K562 (cell line): ENCODE data around the gene AGRN. TPM values are rescaled to one million over a fixed set of nuclear protein-coding genes. Genes with fewer than 3 reads are reported as not detected.

Experiments
- CCNT2 ChIP-seq: IDR thresholded peaks from 2 replicates; pipeline ENCODE4 v1.6.1; 2011; ENCODE audit warnings: borderline replicate concordance, low read depth, mild to moderate bottlenecking, moderate library complexity, mixed read lengths, low read length; ENCODE audit not compliant: insufficient read length; ENCODE audit errors: extremely low read depth
- ELF1 ChIP-seq: fragments of 200-800 bp; sonication (Bioruptor generic); IDR thresholded peaks from 2 replicates; pipeline ENCODE4 v1.6.1; 2016; ENCODE audit warnings: missing genetic modification characterization, missing compliant biosample characterization
- FOXJ3 ChIP-seq: sonication (generic); formaldehyde crosslinking; IDR thresholded peaks from 2 replicates; pipeline ENCODE4 v1.4.0; 2020; ENCODE audit warnings: mild to moderate bottlenecking, missing genetic modification reagents
- IFI16 ChIP-seq: fragments of 250-450 bp; sonication (Bioruptor Pico); IDR thresholded peaks from 2 replicates; pipeline ENCODE4 v2.1.2; 2022; ENCODE audit warnings: mild to moderate bottlenecking, inconsistent platforms
- ILK ChIP-seq: fragments of 450-650 bp; IDR thresholded peaks from 2 replicates; pipeline ENCODE4 v1.6.1; 2016; ENCODE audit warnings: missing genetic modification characterization, low read depth, mild to moderate bottlenecking, missing compliant biosample characterization, moderate library complexity, borderline replicate concordance
- JUN ChIP-seq, 2 experiments: sonication (generic) in 1 of 2; formaldehyde crosslinking in 1 of 2; IDR thresholded peaks; 2 replicates each; pipeline versions ENCODE4 v1.6.1 to v1.8.0; 2012 to 2022; ENCODE audit warnings: borderline replicate concordance in 2 of 2, mild to moderate bottlenecking in 2 of 2, improper control_type of control experiment in 1 of 2, low read depth in 1 of 2, low read length in 1 of 2, missing genetic modification reagents in 1 of 2
- MAZ ChIP-seq, 2 experiments: fragments of 450-650 bp in 1 of 2; sonication (generic) in 1 of 2; formaldehyde crosslinking; IDR thresholded peaks in 1 of 2; conservative IDR thresholded peaks in 1 of 2; 2 replicates each; pipeline versions ENCODE4 v1.4.0 to v1.5.0; 2020; ENCODE audit warnings: mild to moderate bottlenecking in 1 of 2, missing genetic modification reagents in 1 of 2
- MECOM ChIP-seq: fragments of 250-450 bp; sonication (Bioruptor Pico); IDR thresholded peaks from 2 replicates; pipeline ENCODE4 v1.8.0; 2022; ENCODE audit warnings: inconsistent platforms
- MYC ChIP-seq, 2 experiments: fragments of 250-450 bp in 1 of 2; sonication (Bioruptor Pico) in 1 of 2; IDR thresholded peaks; 2 replicates each; pipeline versions ENCODE4 v1.5.1 to v1.6.1; 2012 to 2021; ENCODE audit warnings: low read depth in 2 of 2, borderline replicate concordance in 1 of 2, improper control_type of control experiment in 1 of 2, low read length in 1 of 2, mild to moderate bottlenecking in 1 of 2, moderate library complexity in 1 of 2
- NCOR1 ChIP-seq: fragments of 450-650 bp; IDR thresholded peaks from 2 replicates; pipeline ENCODE4 v1.6.1; 2016; ENCODE audit warnings: mild to moderate bottlenecking, moderate library complexity
- PPARD ChIP-seq: fragments of 250-450 bp; sonication (Bioruptor Pico); IDR thresholded peaks from 2 replicates; pipeline ENCODE4 v1.8.0; 2022; ENCODE audit warnings: inconsistent platforms, mild to moderate bottlenecking, moderate library complexity
- SRSF9 ChIP-seq: fragments of 200-400 bp; formaldehyde crosslinking; IDR thresholded peaks from 2 replicates; pipeline ENCODE4 v1.6.1; 2017; ENCODE audit warnings: low read depth, low read length, borderline replicate concordance
- TFAM ChIP-seq: fragments of 250-450 bp; sonication (Bioruptor Pico); conservative IDR thresholded peaks from 2 replicates; pipeline ENCODE4 v1.5.0; 2021; ENCODE audit warnings: mild to moderate bottlenecking, moderate library complexity
- ZEB2 ChIP-seq: fragments of 450-650 bp; IDR thresholded peaks from 2 replicates; pipeline ENCODE4 v1.6.1; 2016
- ZNF174 ChIP-seq: fragments of 250-450 bp; sonication (Bioruptor Pico); IDR thresholded peaks from 2 replicates; pipeline ENCODE4 v1.4.0; 2020; ENCODE audit warnings: mild to moderate bottlenecking
- ZNF24 ChIP-seq: fragments of 450-650 bp; IDR thresholded peaks from 2 replicates; pipeline ENCODE4 v1.6.1; 2016
- ZNF436 ChIP-seq: fragments of 250-450, 450-650 bp; sonication (Bioruptor Pico); formaldehyde crosslinking; IDR thresholded peaks from 2 replicates; pipeline ENCODE4 v1.7.0; 2020; ENCODE audit warnings: mild to moderate bottlenecking
- polyA plus RNA-seq, 8 experiments: library from polyadenylated mRNA; depleted of rRNA in 4 of 8; stranded (reverse) in 5 of 8; unstranded in 3 of 8; fragments of >200 nt; fragmentation: Nextera tagmentation in 2 of 8; fragmentation: Illumina TruSeq in 1 of 8; extraction: Ambion mirVana in 2 of 8; extraction: Trizol in 1 of 8; gene quantifications; 2 replicates each; pipeline versions ENCODE4 v1.2.1 to v1.2.3, GENCODE V29; 2011 to 2014; ENCODE audit warnings: inconsistent platforms in 1 of 8, missing spikeins in 1 of 8
- total RNA-seq, 7 experiments: library from RNA; depleted of rRNA in 6 of 7; stranded (reverse); fragments of >200 nt in 6 of 7; fragmentation: Illumina TruSeq in 2 of 7; extraction: Trizol in 2 of 7; gene quantifications; 2 replicates each; pipeline versions ENCODE4 v1.2.1 to v1.2.3, GENCODE V29; 2011 to 2021; ENCODE audit warnings: low replicate concordance in 1 of 7
- TF ChIP-seq, protein P1 (sequence below): fragments of 450-650 bp; IDR thresholded peaks from one replicate; pipeline ENCODE4 v1.6.1; 2018; ENCODE audit warnings: mild to moderate bottlenecking, moderate library complexity; ENCODE audit not compliant: partially characterized antibody
- TF ChIP-seq, protein P2 (sequence below): fragments of 250-450 bp; sonication (Bioruptor Pico); IDR thresholded peaks from 2 replicates; pipeline ENCODE4 v1.5.0; 2021
- TF ChIP-seq, protein P3 (sequence below): fragments of 250-450 bp; sonication (Bioruptor Pico); IDR thresholded peaks from 2 replicates; pipeline ENCODE4 v1.5.0; 2020; ENCODE audit warnings: mild to moderate bottlenecking, borderline replicate concordance
- TF ChIP-seq, protein P4 (sequence below): fragments of 450-650 bp; IDR thresholded peaks from 2 replicates; pipeline ENCODE4 v1.6.1; 2016
- TF ChIP-seq, protein P5 (sequence below): fragments of 250-450 bp; sonication (Bioruptor Pico); IDR thresholded peaks from 2 replicates; pipeline ENCODE4 v1.8.0; 2021; ENCODE audit warnings: borderline replicate concordance, mild to moderate bottlenecking, moderate library complexity; ENCODE audit not compliant: poor library complexity, severe bottlenecking

Gene AGRN
- total and polyA plus RNA-seq, 9 of the 15 experiments (the other 6 are each of a cell fraction or from before 2014, with no cell fraction given) = 0.04 to 111 (median 18.1) TPM

DNA sequence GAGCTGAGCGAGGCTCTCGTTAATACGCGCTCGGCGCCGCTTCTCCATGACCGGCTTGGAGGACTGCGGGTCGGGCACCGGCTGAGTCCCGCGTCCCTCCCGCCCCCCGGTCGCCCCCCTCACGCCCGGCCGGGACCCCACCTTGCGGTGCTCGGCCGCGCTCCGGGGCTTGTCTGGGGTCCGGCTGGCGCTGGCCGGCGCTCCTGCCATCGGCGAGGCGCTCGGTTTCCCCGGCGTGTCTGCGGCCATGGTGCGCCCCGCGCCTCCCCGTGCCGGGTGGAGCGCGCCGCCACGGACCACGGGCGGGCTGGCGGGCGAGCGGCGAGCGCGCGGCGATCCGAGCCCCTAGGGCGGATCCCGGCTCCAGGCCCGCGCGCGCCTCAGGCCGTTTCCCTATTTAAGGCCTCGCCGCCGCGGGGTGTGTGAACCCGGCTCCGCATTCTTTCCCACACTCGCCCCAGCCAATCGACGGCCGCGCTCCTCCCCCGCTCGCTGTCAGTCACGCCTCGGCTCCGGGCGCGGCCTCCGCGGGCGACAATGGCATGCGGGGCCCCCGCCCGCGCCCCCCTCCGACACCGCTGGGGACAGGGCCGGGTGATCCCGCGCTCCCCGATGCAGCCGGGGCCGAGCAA lies 20.1 kb upstream of the AGRN start, which contains the start of gene HES4 (continued):
- TF ChIP-seq, protein P1, sequence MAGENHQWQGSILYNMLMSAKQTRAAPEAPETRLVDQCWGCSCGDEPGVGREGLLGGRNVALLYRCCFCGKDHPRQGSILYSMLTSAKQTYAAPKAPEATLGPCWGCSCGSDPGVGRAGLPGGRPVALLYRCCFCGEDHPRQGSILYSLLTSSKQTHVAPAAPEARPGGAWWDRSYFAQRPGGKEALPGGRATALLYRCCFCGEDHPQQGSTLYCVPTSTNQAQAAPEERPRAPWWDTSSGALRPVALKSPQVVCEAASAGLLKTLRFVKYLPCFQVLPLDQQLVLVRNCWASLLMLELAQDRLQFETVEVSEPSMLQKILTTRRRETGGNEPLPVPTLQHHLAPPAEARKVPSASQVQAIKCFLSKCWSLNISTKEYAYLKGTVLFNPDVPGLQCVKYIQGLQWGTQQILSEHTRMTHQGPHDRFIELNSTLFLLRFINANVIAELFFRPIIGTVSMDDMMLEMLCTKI = no peak
- TF ChIP-seq PPARD (CRISPR knock-in tag) (no peak), MYC (IDR thresholded peaks at IDR 0.05; ENCODE audit: low read depth, low read length) (peak; percentile 44; the same call in 1 of the 2 replicates), MYC (CRISPR knock-in tag; IDR thresholded peaks at IDR 0.05; ENCODE audit: borderline replicate concordance, low read depth) (no peak), NCOR1 (peak; percentile 22; the same call in 1 of the 2 replicates), ZNF174 (CRISPR knock-in tag) (no peak), CCNT2 (peak; percentile 90), MECOM (CRISPR knock-in tag) (no peak), ZNF436 (CRISPR knock-in tag) (peak; percentile 68), MAZ (CRISPR knock-in tag; conservative IDR thresholded peaks at IDR 0.05 in 1 of 2, IDR thresholded peaks at IDR 0.05 in 1 of 2) (peak; percentile 8 to 86; a peak in 2 of 4 replicates), ZEB2 (no peak), TFAM (CRISPR knock-in tag) (no peak), ZNF24 (no peak), JUN (IDR thresholded peaks at IDR 0.05; ENCODE audit: borderline replicate concordance, low read depth, low read length) (peak; percentile 16; the same call in 1 of the 2 replicates), JUN (CRISPR knock-in tag; IDR thresholded peaks at IDR 0.05; ENCODE audit: borderline replicate concordance) (no peak), SRSF9 (no peak), ELF1 (no peak), IFI16 (CRISPR knock-in tag) (no peak), FOXJ3 (no peak), ILK (tag) (no peak)
- TF ChIP-seq, protein P2, sequence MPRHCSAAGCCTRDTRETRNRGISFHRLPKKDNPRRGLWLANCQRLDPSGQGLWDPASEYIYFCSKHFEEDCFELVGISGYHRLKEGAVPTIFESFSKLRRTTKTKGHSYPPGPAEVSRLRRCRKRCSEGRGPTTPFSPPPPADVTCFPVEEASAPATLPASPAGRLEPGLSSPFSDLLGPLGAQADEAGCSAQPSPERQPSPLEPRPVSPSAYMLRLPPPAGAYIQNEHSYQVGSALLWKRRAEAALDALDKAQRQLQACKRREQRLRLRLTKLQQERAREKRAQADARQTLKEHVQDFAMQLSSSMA (CRISPR knock-in tag) = 0 out of 2 replicates have a peak, but pooled peaks have one; percentile 18
- TF ChIP-seq, protein P3, sequence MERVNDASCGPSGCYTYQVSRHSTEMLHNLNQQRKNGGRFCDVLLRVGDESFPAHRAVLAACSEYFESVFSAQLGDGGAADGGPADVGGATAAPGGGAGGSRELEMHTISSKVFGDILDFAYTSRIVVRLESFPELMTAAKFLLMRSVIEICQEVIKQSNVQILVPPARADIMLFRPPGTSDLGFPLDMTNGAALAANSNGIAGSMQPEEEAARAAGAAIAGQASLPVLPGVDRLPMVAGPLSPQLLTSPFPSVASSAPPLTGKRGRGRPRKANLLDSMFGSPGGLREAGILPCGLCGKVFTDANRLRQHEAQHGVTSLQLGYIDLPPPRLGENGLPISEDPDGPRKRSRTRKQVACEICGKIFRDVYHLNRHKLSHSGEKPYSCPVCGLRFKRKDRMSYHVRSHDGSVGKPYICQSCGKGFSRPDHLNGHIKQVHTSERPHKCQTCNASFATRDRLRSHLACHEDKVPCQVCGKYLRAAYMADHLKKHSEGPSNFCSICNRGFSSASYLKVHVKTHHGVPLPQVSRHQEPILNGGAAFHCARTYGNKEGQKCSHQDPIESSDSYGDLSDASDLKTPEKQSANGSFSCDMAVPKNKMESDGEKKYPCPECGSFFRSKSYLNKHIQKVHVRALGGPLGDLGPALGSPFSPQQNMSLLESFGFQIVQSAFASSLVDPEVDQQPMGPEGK (CRISPR knock-in tag) = no peak
- TF ChIP-seq, protein P4, sequence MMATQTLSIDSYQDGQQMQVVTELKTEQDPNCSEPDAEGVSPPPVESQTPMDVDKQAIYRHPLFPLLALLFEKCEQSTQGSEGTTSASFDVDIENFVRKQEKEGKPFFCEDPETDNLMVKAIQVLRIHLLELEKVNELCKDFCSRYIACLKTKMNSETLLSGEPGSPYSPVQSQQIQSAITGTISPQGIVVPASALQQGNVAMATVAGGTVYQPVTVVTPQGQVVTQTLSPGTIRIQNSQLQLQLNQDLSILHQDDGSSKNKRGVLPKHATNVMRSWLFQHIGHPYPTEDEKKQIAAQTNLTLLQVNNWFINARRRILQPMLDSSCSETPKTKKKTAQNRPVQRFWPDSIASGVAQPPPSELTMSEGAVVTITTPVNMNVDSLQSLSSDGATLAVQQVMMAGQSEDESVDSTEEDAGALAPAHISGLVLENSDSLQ = peak; percentile 97
- TF ChIP-seq, protein P5, sequence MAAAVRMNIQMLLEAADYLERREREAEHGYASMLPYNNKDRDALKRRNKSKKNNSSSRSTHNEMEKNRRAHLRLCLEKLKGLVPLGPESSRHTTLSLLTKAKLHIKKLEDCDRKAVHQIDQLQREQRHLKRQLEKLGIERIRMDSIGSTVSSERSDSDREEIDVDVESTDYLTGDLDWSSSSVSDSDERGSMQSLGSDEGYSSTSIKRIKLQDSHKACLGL (CRISPR knock-in tag) = no peak
